Measurements from ENCODE around the gene TRIP13. TPM values are rescaled to one million over a fixed set of nuclear protein-coding genes. Genes with fewer than 3 reads are reported as not detected.
A peak's percentile ranks its signal among the peaks of the same experiment; 100 is the strongest.

The TRIP13 gene
- total RNA-seq, 6 experiments from 2014 or later, result 0.15 to 3.2 (median 0.70) TPM

GRCh38 chr5:953535-954449 is 61.1 kb downstream of the TRIP13 start:
- Histone ChIP-seq H3K9me3 (no peaks in the 10 kb centered on the region), H3K27me3 (no peaks in the 10 kb centered on the region), H3K4me1 (peaks cover 0 to 14% (median 9%) of the 10 kb centered on the region in 4 donors), H3K36me3 (no peaks in the 10 kb centered on the region), H3K27ac (no peak overlapping the region), H3K4me3 (no peak overlapping the region)
- no peak for TF ChIP-seq POLR2A (IDR thresholded peaks at IDR 0.05)
- TF ChIP-seq CTCF (IDR thresholded peaks at IDR 0.05), result no peak
- ATAC-seq (no peak), DNase-seq (no peak)
- WGBS (ENCODE audit: insufficient coverage, low coverage, low lambda C conversion rate, missing lambda C conversion rate), result 77% methylated on average over 17 of the region's 24 CpGs
- intact Hi-C loops (cut with DNase I), result no loop called here

GRCh38 chr5:955886-956761 is 63.4 kb downstream of the TRIP13 start:
- TF ChIP-seq CTCF (IDR thresholded peaks at IDR 0.05) (no peak), POLR2A (IDR thresholded peaks at IDR 0.05) (no peak)
- no peaks in the 10 kb centered on the region for H3K36me3 ChIP-seq
- WGBS (ENCODE audit: insufficient coverage, low coverage, low lambda C conversion rate, missing lambda C conversion rate), result 87% methylated on average over 10 of the region's 32 CpGs
- H3K9me3 ChIP-seq, result no peaks in the 10 kb centered on the region
- peaks cover 0 to 14% (median 9%) of the 10 kb centered on the region in 4 donors for H3K4me1 ChIP-seq
- ATAC-seq (no peak), DNase-seq (no peak)
- H3K27me3 ChIP-seq, result no peaks in the 10 kb centered on the region
- peak overlapping the region in 1 of 3 donors; percentile 53 for H3K27ac ChIP-seq
- H3K4me3 ChIP-seq, result no peak overlapping the region
- intact Hi-C loops (cut with DNase I), result no loop called here

GRCh38 chr5:956941-957747 is 64.5 kb downstream of the TRIP13 start:
- Histone ChIP-seq H3K4me3 (no peak overlapping the region), H3K4me1 (peaks cover 0 to 14% (median 9%) of the 10 kb centered on the region in 4 donors), H3K9me3 (no peaks in the 10 kb centered on the region), H3K36me3 (no peaks in the 10 kb centered on the region), H3K27ac (peak overlapping the region in 2 of 3 donors; percentile 24 to 58), H3K27me3 (no peaks in the 10 kb centered on the region)
- intact Hi-C loops (cut with DNase I), result no loop called here
- TF ChIP-seq POLR2A (IDR thresholded peaks at IDR 0.05) (no peak), CTCF (IDR thresholded peaks at IDR 0.05) (peak in 2 of 4 donors; percentile 5 to 13)
- ATAC-seq (peak; percentile 15 to 46 (median 18)), DNase-seq (peak in 1 of 3 donors; percentile 84)
- WGBS (ENCODE audit: insufficient coverage, low coverage, low lambda C conversion rate, missing lambda C conversion rate), result 22% methylated on average over 8 of the region's 26 CpGs

Measured in right lobe of liver (tissue), 6 donors.